HG03139 (cell line): ENCODE data around the gene C5AR1.
"Not testable (repeated sequence)": the region's sequence is repeated elsewhere in the genome, so short reads cannot be mapped to it uniquely, and the experiment has no call there.

Experiments used
- ATAC-seq: cut with Tn5 transposase; IDR thresholded peaks from one replicate; pipeline ENCODE4 v1.9.1; 2021; ENCODE audit not compliant: unreplicated experiment

Gene C5AR1

DNA sequence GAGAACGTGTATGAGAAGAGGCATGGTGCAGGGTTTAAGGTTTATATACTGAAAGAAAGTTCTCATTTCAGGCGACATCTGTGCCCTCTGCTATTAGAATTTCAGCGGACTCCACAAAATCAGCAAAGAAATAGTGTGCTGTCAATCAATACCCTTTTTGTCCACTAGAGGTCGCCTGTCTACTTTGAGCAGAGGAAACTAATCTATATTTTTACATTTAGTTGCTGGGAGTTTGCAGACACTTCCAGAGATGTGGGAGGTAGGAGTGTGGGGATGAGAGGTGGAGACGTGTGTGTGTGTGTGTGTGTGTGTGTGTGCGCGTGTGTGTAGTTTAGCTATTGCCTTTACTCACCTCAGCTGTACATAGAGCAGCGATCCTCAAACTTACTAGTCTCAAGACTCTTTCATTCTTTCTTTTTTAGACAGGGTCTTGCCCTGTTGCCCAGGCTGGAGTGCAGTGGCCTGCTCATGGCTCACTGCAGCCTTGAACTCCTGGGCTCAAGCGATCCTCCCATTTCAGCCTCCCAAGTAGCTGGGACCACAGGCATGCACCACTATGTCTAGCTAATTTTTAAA is 25.2 kb upstream of the C5AR1 start:
- no peak for ATAC-seq

DNA sequence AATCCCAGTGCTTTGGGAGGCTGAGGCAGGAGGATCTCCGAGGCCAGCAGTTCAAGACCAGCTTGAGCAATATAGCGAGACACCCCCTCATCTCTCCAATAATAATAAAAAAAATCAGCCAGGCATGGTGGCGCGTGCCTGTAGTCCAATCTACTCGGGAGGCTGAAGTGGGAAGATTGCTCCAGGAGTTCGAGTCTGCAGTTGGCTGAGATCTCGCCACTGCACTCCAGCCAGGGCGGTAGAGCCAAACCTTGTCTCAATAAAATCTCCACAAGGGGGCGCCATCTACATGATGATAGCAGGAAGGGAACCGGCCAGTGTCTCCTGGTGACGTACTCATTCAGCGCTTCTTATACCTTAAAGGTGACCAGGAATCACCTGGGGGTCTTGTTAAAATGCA is 13.6 kb upstream of the C5AR1 start:
- ATAC-seq: no peak

DNA sequence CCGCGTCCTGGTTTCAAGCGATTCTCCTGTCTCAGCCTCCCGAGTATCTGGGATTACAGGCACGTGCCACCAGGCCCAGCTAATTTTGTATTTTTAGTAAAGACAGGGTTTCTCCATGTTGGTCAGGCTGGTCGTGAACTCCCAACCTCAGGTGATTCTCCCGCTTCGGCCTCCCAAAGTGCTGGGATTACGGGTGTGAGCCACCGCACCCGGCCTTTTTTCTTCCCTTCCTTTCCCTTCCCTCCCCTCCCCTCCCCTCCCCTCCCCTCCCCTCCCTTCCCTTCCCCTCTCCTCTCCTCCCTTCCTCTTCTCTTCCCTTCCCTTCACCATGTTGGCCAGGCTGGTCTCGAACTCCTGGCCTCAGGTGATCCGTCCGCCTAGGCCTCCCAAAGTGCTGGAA is 8.8 kb upstream of the C5AR1 start:
- not testable (repeated sequence) for ATAC-seq

DNA sequence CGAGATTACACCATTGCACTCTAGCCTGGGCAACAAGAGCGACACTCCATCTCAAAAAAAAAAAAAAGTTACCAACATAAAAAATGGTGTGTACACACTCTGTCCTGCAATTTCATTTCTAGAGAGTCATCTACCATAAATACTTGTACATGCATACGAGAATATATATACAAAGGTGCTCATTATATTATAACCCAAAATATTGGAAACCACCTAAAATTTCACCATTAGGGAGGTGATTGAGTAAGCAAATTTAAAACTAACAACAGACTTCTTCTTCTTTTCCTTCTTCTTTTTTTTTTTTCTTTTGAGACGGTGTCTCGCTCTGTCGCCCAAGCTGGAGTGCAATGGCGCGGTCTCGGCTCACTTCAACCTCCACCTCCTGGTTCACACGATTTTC is 7.4 kb upstream of the C5AR1 start:
- ATAC-seq: no peak

DNA sequence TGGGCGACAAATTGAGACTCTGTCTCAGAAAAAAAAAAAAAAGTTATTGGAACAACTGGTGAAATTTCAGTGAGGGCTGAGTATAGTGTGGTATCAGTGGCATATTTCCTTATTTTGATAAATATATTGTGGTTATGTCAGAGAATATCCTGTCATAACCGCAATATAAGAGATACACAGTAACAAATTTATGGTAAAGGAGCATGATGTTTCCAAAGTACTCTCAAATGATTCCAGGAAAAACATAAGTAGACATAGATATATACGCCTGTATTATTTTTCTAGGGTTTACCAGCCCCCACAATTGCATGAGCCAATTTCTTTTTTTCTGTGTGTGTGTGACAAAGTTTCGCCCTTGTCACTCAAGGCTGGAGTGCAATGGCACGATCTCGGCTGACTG is 5.7 kb upstream of the C5AR1 start:
- ATAC-seq: no peak

DNA sequence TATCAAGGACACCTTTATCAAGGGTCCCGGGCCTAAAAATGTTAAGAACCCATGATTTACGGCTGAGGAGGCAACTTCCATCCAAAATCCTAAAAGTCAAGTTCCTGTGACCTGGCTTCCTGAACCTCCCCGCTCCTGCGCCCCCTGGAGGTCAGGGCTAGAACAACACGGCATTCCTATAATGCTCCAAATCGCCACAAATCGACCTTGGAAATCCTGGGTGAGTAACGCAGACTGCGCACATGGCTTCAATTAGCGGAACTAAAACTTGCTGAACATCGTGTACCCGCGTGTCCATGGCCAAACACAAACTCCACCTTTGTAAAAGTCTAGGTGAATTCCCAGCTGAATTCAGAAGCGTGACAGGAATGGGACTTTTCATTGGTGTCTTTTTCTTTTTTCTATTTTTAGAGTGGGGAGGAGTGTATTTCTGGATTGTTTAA is 4.3 kb upstream of the C5AR1 start:
- ATAC-seq: no peak

DNA sequence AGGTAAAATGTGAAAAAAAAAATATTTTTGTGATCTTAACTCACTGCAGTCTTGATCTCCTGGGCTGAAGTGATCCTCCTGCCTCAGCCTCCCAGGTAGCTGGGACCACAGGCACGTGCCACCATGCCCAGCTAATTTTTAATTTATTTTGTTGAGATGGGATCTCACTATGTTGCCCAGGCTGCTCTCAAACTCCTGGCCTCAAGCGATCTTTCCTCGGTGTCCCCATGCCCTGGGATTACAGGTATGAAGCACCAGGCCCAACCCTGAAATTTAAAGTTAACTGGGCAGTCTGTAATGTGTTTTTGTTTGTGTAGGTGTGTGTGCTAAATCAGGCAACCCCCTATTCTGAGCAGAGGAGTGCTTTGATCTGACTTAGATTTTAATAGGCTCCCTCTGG is 3.4 kb upstream of the C5AR1 start:
- ATAC-seq: no peak

DNA sequence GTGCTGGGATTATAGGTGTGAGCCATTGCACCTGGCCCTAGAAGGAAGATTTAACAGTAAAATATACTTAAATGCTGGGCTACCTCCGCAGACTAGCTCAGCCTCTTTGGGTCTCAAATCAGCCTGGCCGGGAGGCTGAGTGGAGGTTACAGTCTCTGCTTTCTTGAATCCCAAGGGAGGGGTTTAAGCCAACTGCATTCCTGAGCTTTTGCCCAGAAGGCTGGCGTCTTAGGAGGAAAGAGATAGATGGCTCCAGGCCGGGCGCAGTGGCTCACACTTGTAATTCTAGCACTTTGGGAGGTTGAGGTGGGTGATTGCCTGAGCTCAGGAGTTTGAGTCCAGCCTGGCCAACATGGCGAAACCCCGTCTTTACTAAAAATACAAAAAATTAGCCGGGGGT is 623 bp upstream of the C5AR1 start:
- no peak for ATAC-seq

DNA sequence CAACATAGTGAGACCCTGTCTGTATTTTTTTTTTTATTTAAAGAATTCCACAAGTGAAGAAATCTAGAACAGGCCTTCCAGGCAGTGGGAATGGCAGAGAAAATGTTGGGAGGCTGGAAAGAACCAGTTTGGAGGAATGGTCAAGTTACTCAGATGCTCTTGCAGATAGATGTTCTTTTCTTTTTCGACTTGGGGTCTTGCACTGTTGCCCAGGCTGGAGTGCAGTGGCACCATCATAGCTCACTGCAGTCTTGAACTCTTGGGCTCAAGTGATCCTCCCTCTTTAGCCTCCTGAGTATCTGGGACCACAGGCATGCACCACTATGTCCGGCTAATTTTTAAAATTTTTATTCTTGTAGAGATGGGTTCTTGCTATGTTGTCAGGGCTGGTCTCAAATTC is 662 bp downstream of the C5AR1 start:
- ATAC-seq: no peak

DNA sequence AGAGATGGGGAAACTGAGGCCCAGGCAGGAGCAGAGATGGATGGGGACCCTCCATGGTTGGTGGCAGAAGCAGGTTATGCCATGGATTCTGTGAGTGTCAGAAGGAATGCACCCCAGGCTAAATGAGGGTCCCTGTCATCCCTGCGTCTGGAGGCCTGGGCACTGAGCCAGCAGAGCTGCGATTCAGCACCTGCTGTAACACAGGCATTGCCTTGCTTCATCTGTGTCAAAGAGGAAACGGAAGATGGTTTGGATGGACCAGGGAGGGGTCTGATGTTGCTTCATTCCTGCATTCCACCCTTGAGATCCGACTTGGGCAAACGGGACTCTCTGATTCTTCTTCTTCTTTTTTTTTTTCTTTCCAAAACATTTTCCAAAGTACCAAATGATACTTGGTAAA is 1.2 kb downstream of the C5AR1 start:
- ATAC-seq: no peak

DNA sequence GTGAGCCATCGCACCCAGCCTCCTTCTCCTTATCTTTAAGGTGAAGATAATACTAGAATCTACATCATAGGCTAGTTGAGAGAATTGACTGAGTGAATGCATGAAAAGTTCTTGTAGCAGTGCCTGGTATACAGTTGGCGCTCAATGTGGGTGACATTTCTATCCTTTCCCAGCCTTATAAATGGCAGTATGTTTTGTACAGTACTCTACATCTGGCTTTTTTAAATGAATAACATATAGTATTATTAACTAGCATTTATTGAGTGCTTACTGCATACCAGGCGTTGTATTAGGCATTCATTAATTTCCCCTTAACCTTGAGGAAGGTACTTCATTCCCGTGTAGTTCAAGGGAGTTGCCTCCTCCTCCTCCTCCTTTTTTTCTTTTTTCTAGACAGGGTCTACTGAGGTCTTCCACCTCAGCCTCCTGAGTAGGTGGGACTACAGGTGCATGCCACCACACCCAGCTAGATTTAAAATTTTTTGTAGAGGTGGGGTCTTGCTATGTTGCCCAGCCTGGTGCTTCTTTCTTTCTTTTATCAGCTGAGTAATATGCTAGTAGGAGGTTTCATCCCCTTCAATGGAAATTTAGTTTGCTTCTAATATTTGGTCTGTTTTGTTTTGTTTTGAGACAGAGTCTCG is 2.8 kb downstream of the C5AR1 start:
- ATAC-seq: no peak

DNA sequence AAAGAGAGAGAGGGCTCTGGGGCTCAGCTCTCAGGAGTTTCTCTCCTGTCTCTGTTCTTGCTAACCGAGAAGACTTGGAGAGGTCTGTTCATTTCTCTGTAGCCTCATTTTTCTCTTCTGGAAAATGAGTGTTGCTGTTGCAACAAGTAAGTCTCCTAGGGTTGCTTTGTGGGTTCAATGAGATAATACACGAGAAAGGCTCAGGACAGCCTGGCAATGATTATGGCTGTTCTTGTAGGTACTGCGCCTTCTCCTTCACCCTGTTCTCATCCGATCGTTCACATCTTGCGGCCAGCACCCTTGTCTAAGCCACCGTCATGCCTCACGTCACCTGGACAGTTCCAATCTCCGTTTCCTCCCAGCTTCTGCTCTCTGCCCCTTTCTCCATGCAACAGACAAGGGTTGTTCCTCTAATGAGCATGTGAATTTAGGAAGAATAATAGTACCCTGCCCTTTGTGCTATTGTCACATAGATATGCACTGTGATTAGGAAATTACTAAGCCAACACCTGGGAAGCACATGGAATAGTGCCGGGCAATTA is 4.2 kb downstream of the C5AR1 start:
- no peak for ATAC-seq

DNA sequence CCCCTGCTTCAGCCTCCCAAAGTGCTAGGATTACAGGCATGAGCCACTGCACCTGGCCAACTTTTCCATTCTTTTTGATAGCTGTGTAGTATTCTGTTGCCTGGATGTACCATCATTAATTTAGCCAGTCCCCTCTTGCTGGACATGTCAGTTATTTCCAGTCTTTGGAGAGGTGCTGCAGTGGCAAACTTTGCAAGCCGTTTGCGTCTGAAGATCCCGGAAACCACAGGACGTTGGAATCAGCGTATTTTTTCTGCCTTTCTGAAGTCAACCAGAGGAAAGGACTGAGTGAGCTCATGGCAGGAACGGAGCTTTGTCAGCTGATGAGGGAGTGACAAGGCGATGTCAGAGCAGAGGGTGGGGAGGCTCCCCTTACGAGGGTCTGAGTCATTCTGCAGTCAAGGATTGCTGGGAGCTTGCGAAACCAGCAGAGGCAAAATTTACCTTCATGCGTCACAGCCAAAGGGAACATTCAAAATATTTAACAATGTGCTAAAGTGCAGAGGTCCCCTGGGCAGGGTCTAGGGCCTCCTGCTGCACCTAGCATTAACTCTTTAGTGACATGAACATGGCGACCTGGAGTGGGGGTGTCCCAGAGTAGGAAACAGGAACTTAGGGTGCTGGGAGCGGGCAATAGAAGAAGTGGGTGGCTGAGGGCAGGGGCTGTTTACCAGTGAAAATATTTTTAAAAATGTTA is 5.6 kb downstream of the C5AR1 start:
- ATAC-seq: no peak

DNA sequence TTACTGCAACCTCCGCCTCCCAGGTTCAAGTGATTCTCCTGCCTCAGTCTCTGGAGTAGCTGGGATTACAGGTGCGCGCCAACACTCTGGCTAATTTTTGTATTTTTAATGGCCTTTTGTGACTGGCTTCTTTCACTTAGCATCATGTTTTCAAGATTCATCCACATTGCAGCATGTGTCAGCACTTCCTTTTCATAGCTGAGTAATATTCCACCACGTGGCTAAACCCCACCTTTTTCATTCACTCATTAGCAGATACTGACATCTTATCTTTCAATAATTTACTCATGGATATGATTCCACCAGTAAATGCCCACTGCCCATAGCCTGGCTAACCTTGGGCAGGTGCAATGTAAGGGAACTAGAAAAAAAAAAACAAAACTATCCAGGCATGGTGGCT is 6.9 kb downstream of the C5AR1 start:
- ATAC-seq: no peak

DNA sequence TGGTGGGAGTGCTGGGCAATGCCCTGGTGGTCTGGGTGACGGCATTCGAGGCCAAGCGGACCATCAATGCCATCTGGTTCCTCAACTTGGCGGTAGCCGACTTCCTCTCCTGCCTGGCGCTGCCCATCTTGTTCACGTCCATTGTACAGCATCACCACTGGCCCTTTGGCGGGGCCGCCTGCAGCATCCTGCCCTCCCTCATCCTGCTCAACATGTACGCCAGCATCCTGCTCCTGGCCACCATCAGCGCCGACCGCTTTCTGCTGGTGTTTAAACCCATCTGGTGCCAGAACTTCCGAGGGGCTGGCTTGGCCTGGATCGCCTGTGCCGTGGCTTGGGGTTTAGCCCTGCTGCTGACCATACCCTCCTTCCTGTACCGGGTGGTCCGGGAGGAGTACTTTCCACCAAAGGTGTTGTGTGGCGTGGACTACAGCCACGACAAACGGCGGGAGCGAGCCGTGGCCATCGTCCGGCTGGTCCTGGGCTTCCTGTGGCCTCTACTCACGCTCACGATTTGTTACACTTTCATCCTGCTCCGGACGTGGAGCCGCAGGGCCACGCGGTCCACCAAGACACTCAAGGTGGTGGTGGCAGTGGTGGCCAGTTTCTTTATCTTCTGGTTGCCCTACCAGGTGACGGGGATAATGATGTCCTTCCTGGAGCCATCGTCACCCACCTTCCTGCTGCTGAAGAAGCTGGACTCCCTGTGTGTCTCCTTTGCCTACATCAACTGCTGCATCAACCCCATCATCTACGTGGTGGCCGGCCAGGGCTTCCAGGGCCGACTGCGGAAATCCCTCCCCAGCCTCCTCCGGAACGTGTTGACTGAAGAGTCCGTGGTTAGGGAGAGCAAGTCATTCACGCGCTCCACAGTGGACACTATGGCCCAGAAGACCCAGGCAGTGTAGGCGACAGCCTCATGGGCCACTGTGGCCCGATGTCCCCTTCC is 10.5 kb downstream of the C5AR1 start:
- no peak for ATAC-seq

DNA sequence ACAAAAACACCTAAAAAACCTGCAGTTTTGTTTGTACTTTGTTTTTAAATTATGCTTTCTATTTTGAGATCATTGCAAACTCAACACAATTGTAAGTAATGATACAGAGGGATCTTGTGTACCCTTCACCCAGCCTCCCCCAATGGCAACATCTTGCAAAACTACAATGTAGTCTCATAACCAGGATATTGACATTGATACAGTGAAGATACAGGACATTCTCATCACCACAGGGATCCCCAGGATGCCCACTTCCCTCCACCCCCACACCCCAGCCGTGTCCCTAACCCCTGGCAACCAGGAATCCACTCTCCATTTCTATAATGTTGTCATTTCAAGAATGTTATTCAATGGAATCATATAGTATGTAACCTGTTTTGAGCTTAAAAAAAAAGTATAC is 12.0 kb downstream of the C5AR1 start:
- no peak for ATAC-seq

DNA sequence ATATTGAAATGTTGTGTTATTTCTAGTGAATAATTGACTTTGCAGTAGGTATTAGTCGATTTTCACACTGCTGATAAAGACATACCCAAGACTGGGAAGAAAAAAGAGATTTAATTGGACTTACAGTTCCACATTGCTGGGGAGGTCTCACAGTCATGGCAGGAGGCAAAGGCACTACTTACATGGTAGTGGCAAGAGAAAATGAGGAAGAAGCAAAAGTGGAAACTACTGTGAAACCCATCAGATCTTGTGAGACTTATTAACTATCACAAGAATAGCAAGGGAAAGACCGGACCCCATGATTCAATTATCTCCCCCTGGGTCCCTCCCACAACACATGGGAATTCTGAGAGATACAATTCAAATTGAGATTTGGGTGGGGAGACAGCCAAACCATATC is 12.4 kb downstream of the C5AR1 start:
- no peak for ATAC-seq

DNA sequence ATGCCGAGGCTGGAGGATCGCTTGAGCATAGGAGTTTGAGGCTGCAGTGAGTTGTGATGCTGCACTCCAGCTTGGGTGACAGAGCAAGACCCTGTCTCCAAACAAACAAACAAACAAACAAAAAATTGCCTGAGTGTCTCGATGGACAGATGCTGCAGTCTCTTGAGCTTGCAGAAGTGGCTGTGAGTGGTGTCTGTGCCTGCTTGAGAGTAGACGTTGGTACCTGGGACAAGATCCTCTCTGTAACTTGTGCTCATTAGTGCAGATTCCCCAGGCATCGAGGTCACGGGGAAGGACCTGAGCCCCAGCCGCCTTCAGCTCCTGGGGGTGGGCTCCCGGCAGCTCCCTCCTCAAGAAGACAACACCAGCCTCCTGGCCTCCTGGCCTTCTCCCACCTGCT is 13.7 kb downstream of the C5AR1 start:
- no peak for ATAC-seq

DNA sequence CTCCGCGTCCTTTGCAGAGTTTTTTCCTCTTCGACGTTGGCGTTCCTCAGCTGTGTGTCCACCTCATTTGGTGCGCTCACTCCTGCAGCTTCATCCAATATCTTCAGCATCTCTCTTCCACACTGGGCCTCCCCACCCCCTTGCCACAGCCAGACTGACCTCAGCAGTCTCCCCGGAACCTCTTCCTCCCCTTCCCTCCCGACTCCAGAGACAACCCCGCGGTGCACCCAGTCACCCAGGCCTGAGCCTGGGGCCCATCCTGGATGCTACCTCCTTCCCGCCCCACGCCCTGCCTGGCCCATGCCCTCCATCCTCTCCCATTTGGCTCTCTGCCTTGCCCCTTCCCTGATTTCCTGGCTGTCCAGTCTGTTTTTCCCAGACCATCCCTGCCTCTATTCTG is 14.2 kb downstream of the C5AR1 start:
- ATAC-seq: no peak

DNA sequence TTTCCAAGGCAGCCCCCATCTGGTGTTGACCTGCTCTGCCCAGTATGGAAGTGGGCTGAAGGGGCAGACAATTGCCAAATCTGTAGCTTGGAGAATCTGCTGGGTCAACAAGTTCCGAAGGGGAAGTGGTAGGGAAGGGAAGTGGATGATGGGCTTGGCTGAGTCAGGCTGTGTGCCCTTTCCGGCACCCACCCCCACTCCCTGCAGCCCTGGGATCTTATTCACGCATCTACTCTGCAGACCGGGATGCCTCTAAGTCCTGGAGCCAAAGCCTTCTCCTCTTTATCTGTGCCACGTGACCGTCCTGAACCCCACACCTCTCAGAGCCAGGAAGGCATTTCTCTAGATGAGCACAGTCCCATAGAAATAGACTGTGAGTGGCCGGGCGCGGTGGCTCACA is 14.8 kb downstream of the C5AR1 start:
- no peak for ATAC-seq

DNA sequence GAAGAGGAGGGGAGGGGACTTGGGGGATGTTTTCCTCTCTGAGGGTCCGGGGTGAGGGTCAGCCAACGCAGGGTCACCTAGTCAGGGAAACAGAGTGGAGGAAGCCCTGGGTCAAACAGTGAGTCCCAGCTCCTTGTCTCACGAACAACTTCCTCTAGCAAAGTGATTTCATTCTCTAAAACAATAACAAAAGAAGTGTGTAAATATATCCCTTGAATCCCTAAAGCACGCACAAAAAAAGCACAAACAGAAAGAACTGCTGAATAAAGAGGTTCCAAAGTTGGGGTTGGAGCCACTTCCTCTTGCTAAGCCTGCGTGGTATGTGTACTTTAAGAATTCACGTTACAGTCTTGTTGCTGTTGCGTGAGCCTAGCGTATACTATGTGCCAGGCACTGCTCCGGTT is 20.8 kb downstream of the C5AR1 start:
- no peak for ATAC-seq
